Mononuclear cell (primary cell): ENCODE data around the gene LGR6. TPM values are rescaled to one million over a fixed set of nuclear protein-coding genes. Genes with fewer than 3 reads are reported as not detected.
"Not testable (repeated sequence)": the region's sequence is repeated elsewhere in the genome, so short reads cannot be mapped to it uniquely, and the experiment has no call there.

Experiments used
- H3K27me3 ChIP-seq: 2 replicates; pipeline ENCODE4 v1.6.0; 2011; ENCODE audit warnings: low read length, control low read depth; ENCODE audit not compliant: insufficient read depth
- H3K4me1 ChIP-seq: 2 replicates; pipeline ENCODE4 v1.5.1; 2011; ENCODE audit warnings: mild to moderate bottlenecking, low read length, control low read depth; ENCODE audit not compliant: insufficient read depth
- H3K4me3 ChIP-seq: 2 replicates; pipeline ENCODE4 v1.5.1; 2011; ENCODE audit warnings: mild to moderate bottlenecking, low read length, moderate library complexity
- H3K9me3 ChIP-seq: 2 replicates; pipeline ENCODE4 v1.5.1; 2011; ENCODE audit warnings: low read depth, mild to moderate bottlenecking, control low read depth, low read length
- total RNA-seq: library from RNA; depleted of rRNA; stranded (reverse); fragments of >200 nt; gene quantifications from one replicate; pipeline ENCODE4 v1.2.3, GENCODE V29; 2012

LGR6 gene
- total RNA-seq, 1 donor, result 1.3 TPM

- Histone ChIP-seq H3K4me1 (peaks cover 69% of the 10 kb centered on the region), H3K4me3 (no peak overlapping the region), H3K27me3 (no peaks in the 10 kb centered on the region), H3K9me3 (no peaks in the 10 kb centered on the region)
Observed at GRCh38 chr1:202164271-202165037, 29.1 kb upstream of the LGR6 start.

GRCh38 chr1:202165267-202165941, 28.2 kb upstream of the LGR6 start:
- H3K27me3 ChIP-seq, result no peaks in the 10 kb centered on the region
- H3K9me3 ChIP-seq, result no peaks in the 10 kb centered on the region
- peaks cover 60% of the 10 kb centered on the region for H3K4me1 ChIP-seq
- H3K4me3 ChIP-seq, result no peak overlapping the region

GRCh38 chr1:202165942-202166843, 27.4 kb upstream of the LGR6 start:
- H3K4me1 ChIP-seq, result peaks cover 52% of the 10 kb centered on the region
- no peaks in the 10 kb centered on the region for H3K27me3 ChIP-seq
- no peak overlapping the region for H3K4me3 ChIP-seq
- no peaks in the 10 kb centered on the region for H3K9me3 ChIP-seq

- peaks cover 43% of the 10 kb centered on the region for H3K4me1 ChIP-seq
- not testable (repeated sequence) for H3K27me3 ChIP-seq, H3K9me3 ChIP-seq, H3K4me3 ChIP-seq
Observed at GRCh38 chr1:202167054-202167453, 26.5 kb upstream of the LGR6 start.

- no peaks in the 10 kb centered on the region for H3K27me3 ChIP-seq
- no peak overlapping the region for H3K4me3 ChIP-seq
- no peaks in the 10 kb centered on the region for H3K9me3 ChIP-seq
- peaks cover 35% of the 10 kb centered on the region for H3K4me1 ChIP-seq
Observed at GRCh38 chr1:202167708-202168415, 25.7 kb upstream of the LGR6 start.

GRCh38 chr1:202168861-202169260, 24.7 kb upstream of the LGR6 start:
- peaks cover 25% of the 10 kb centered on the region for H3K4me1 ChIP-seq
- no peaks in the 10 kb centered on the region for H3K27me3 ChIP-seq
- no peaks in the 10 kb centered on the region for H3K9me3 ChIP-seq
- H3K4me3 ChIP-seq, result no peak overlapping the region

GRCh38 chr1:202170726-202171125, 22.9 kb upstream of the LGR6 start:
- H3K4me1 ChIP-seq, result peaks cover 7% of the 10 kb centered on the region
- no peaks in the 10 kb centered on the region for H3K27me3 ChIP-seq
- H3K4me3 ChIP-seq, result no peak overlapping the region
- no peaks in the 10 kb centered on the region for H3K9me3 ChIP-seq

GRCh38 chr1:202171292-202172014, 22.1 kb upstream of the LGR6 start:
- Histone ChIP-seq H3K4me3 (no peak overlapping the region), H3K27me3 (no peaks in the 10 kb centered on the region), H3K9me3 (no peaks in the 10 kb centered on the region), H3K4me1 (no peaks in the 10 kb centered on the region)

- H3K9me3 ChIP-seq, result no peaks in the 10 kb centered on the region
- H3K4me3 ChIP-seq, result no peak overlapping the region
- no peaks in the 10 kb centered on the region for H3K4me1 ChIP-seq
- no peaks in the 10 kb centered on the region for H3K27me3 ChIP-seq
Observed at GRCh38 chr1:202172015-202172355, 21.6 kb upstream of the LGR6 start.

- H3K4me3 ChIP-seq, result no peak overlapping the region
- no peaks in the 10 kb centered on the region for H3K9me3 ChIP-seq
- H3K27me3 ChIP-seq, result no peaks in the 10 kb centered on the region
- no peaks in the 10 kb centered on the region for H3K4me1 ChIP-seq
Observed at GRCh38 chr1:202173993-202174392, 19.6 kb upstream of the LGR6 start.

GRCh38 chr1:202176949-202177927, 16.4 kb upstream of the LGR6 start:
- Histone ChIP-seq H3K4me3 (no peak overlapping the region), H3K4me1 (no peaks in the 10 kb centered on the region), H3K27me3 (no peaks in the 10 kb centered on the region), H3K9me3 (no peaks in the 10 kb centered on the region)

- Histone ChIP-seq H3K27me3 (no peaks in the 10 kb centered on the region), H3K9me3 (no peaks in the 10 kb centered on the region), H3K4me1 (peaks cover 4% of the 10 kb centered on the region), H3K4me3 (no peak overlapping the region)
Observed at GRCh38 chr1:202179828-202180750, 13.5 kb upstream of the LGR6 start.

- not testable (repeated sequence) for H3K9me3 ChIP-seq, H3K4me1 ChIP-seq, H3K4me3 ChIP-seq, H3K27me3 ChIP-seq
Observed at GRCh38 chr1:202180751-202181139, 12.9 kb upstream of the LGR6 start.
